OCI-LY3 (cell line): ENCODE data around the gene USH2A.

Source experiments
- H2AFZ ChIP-seq: fragments of 200-600, 300-600 bp; shearing (Covaris generic); 2 replicates; pipeline ENCODE4 v1.6.0; 2014; ENCODE audit warnings: antibody characterized with exemption, low read depth, low read length
- H3K27ac ChIP-seq: fragments of 200-600, 300-600 bp; sonication (generic); 2 replicates; pipeline ENCODE4 v1.5.1; 2014; ENCODE audit warnings: mild to moderate bottlenecking, low read length, moderate library complexity, mixed read lengths
- H3K27me3 ChIP-seq: fragments of 200-600, 300-600 bp; sonication (generic); 2 replicates; pipeline ENCODE4 v1.6.1; 2014; ENCODE audit warnings: low read depth, low read length, mixed read lengths
- H3K36me3 ChIP-seq: fragments of 200-600, 300-600 bp; sonication (generic); replicated peaks from 2 replicates; pipeline ENCODE3; 2014; ENCODE audit warnings: low read depth, low read length, mixed read lengths
- H3K4me1 ChIP-seq: fragments of 300-600, 200-600 bp; sonication (generic); 2 replicates; pipeline ENCODE4 v1.6.1; 2014; ENCODE audit warnings: low read length, mixed read lengths
- H3K4me2 ChIP-seq: fragments of 200-600, 300-600 bp; sonication (generic); 2 replicates; pipeline ENCODE4 v1.6.1; 2014; ENCODE audit warnings: low read length, mixed read lengths
- H3K4me3 ChIP-seq: fragments of 300-600, 200-600 bp; sonication (generic); 2 replicates; pipeline ENCODE4 v1.5.1; 2014; ENCODE audit warnings: antibody characterized with exemption, mild to moderate bottlenecking, low read length, moderate library complexity
- H3K79me2 ChIP-seq: fragments of 300-600, 200-600 bp; shearing (Covaris generic); 2 replicates; pipeline ENCODE4 v1.6.1; 2014; ENCODE audit warnings: mild to moderate bottlenecking, low read length, mixed read lengths
- H3K9ac ChIP-seq: fragments of 300-600, 200-600 bp; shearing (Covaris generic); 2 replicates; pipeline ENCODE4 v1.6.0; 2014; ENCODE audit warnings: mild to moderate bottlenecking, low read length, moderate library complexity
- H3K9me3 ChIP-seq: fragments of 200-600, 300-600 bp; shearing (Covaris generic); 2 replicates; pipeline ENCODE4 v1.6.1; 2014; ENCODE audit warnings: low read length, mixed read lengths; ENCODE audit not compliant: insufficient read depth
- H4K20me1 ChIP-seq: fragments of 200-600, 300-600 bp; sonication (generic); 2 replicates; pipeline ENCODE4 v1.6.1; 2016; ENCODE audit warnings: low read length, mixed read lengths; ENCODE audit not compliant: insufficient read depth
- EZH2phosphoT487 ChIP-seq: fragments of 200-600 bp; shearing (Covaris generic); IDR thresholded peaks from 2 replicates; pipeline ENCODE4 v1.6.1; 2018; ENCODE audit warnings: antibody characterized with exemption, mixed run types, low read depth
- TF ChIP-seq, protein P1 (sequence below): fragments of 200-600, 300-600 bp; sonication (generic); IDR thresholded peaks from 2 replicates; pipeline ENCODE4 v1.5.1; 2014; ENCODE audit warnings: antibody characterized with exemption, low read length, low read depth

Gene USH2A

DNA sequence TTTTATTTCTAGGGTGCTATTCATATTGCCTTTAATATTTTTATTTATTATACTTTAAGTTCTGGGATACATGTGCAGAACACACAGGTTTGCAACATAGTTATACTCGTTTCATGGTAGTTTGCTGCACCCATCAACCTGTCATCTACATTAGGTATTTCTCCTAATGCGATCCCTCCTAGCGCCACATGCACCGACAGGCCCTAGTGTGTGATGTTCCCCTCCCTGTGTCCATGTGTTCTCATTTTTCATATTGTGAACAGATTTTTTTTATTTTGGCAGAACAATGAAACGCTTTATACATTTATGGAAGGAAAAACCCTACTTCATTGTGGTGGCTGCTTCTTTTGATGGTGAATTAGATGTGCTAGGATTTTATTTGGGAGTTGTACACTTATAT is 14.4 kb upstream of the USH2A start:
- Histone ChIP-seq H3K79me2 (no peaks in the 10 kb centered on the region), H4K20me1 (no peaks in the 10 kb centered on the region), H3K4me2 (no peak overlapping the region), H3K9me3 (no peaks in the 10 kb centered on the region), H3K4me1 (no peaks in the 10 kb centered on the region), H3K27me3 (no peaks in the 10 kb centered on the region), H2AFZ (no peak overlapping the region), H3K9ac (no peak overlapping the region), H3K36me3 (no peaks in the 10 kb centered on the region), H3K27ac (no peak overlapping the region), H3K4me3 (no peak overlapping the region)
- no peak for TF ChIP-seq EZH2phosphoT487
- TF ChIP-seq, protein P1, sequence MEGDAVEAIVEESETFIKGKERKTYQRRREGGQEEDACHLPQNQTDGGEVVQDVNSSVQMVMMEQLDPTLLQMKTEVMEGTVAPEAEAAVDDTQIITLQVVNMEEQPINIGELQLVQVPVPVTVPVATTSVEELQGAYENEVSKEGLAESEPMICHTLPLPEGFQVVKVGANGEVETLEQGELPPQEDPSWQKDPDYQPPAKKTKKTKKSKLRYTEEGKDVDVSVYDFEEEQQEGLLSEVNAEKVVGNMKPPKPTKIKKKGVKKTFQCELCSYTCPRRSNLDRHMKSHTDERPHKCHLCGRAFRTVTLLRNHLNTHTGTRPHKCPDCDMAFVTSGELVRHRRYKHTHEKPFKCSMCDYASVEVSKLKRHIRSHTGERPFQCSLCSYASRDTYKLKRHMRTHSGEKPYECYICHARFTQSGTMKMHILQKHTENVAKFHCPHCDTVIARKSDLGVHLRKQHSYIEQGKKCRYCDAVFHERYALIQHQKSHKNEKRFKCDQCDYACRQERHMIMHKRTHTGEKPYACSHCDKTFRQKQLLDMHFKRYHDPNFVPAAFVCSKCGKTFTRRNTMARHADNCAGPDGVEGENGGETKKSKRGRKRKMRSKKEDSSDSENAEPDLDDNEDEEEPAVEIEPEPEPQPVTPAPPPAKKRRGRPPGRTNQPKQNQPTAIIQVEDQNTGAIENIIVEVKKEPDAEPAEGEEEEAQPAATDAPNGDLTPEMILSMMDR = no peak

DNA sequence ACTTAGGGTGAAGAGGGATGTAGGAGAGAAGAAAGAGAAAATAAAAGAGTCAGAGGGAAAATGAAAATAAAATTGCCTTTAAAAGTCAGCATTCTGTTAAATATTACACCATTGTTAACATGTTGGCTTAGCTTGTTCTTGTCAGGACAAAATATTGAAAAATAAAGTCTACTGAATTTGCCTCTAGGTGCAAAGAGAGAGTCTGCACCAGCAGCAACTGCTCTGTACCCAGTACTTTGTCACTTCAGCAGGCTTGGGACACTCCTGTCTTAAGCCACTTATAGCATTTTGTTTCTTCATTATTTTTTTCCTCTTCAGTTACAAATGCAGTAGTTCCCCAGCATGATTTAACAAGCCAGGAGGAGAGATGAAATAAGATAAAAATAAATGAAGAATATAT is 11.0 kb upstream of the USH2A start:
- Histone ChIP-seq H3K4me2 (no peak overlapping the region), H4K20me1 (no peaks in the 10 kb centered on the region), H3K9me3 (no peaks in the 10 kb centered on the region), H3K4me1 (no peaks in the 10 kb centered on the region), H2AFZ (no peak overlapping the region), H3K27me3 (no peaks in the 10 kb centered on the region), H3K4me3 (no peak overlapping the region), H3K36me3 (no peaks in the 10 kb centered on the region), H3K9ac (no peak overlapping the region), H3K27ac (no peak overlapping the region), H3K79me2 (no peaks in the 10 kb centered on the region)
- TF ChIP-seq, protein P1 = no peak
- TF ChIP-seq EZH2phosphoT487 = no peak

- Histone ChIP-seq H3K4me2 (no peak overlapping the region), H2AFZ (no peak overlapping the region), H3K9ac (no peak overlapping the region), H3K4me3 (no peak overlapping the region), H3K36me3 (no peaks in the 10 kb centered on the region), H3K9me3 (no peaks in the 10 kb centered on the region), H4K20me1 (no peaks in the 10 kb centered on the region), H3K79me2 (no peaks in the 10 kb centered on the region), H3K27ac (no peak overlapping the region), H3K4me1 (no peaks in the 10 kb centered on the region), H3K27me3 (no peaks in the 10 kb centered on the region)
- TF ChIP-seq, protein P1 = no peak
- no peak for TF ChIP-seq EZH2phosphoT487
Observed at GRCh38 chr1:216433175-216433574, 9.9 kb upstream of the USH2A start.

DNA sequence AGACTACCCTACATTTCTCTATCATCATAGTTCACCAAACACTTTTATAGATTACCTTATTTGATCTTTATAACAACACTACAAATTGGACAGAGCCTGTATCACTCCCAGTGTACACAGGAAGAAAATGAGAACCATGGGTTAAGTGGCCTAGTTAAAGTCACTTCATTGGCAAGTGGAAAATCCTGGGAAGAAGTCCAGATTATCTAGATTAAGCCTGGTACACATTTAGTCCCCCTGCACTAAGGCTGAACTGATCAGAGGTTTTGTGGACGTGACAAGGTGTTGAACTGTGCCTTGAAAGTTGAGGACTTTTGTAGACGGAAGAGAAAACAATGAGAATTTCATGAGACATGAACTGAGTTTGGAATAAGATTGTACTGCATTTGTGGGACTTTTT is 7.5 kb upstream of the USH2A start:
- Histone ChIP-seq H3K4me2 (no peak overlapping the region), H4K20me1 (no peaks in the 10 kb centered on the region), H3K36me3 (no peaks in the 10 kb centered on the region), H3K9ac (no peak overlapping the region), H3K27ac (no peak overlapping the region), H3K4me1 (no peaks in the 10 kb centered on the region), H3K4me3 (no peak overlapping the region), H2AFZ (no peak overlapping the region), H3K9me3 (no peaks in the 10 kb centered on the region), H3K79me2 (no peaks in the 10 kb centered on the region), H3K27me3 (no peaks in the 10 kb centered on the region)
- TF ChIP-seq, protein P1 = no peak
- no peak for TF ChIP-seq EZH2phosphoT487
